NB4 (cell line): Measurements from ENCODE around the gene ADAM12.

ENCODE experiments used
- DNase-seq: peaks from one replicate; pipeline ENCODE4 v3.0.0; 2010; ENCODE audit warnings: low read depth
- H3K4me3 ChIP-seq: one replicate; pipeline ENCODE4 v1.5.1; 2011; ENCODE audit warnings: mild to moderate bottlenecking, low read depth, low read length, moderate library complexity
- CTCF ChIP-seq: IDR thresholded peaks from one replicate; pipeline ENCODE4 v1.5.1; 2012; ENCODE audit warnings: low read depth, low read length
- MYC ChIP-seq: IDR thresholded peaks from 2 replicates; pipeline ENCODE4 v1.6.1; 2011; ENCODE audit warnings: low read depth, low read length
- POLR2A ChIP-seq: IDR thresholded peaks from 2 replicates; pipeline ENCODE4 v1.6.1; 2011; ENCODE audit warnings: mild to moderate bottlenecking; ENCODE audit not compliant: insufficient read length; ENCODE audit errors: extremely low read depth
- TF ChIP-seq, protein P1 (sequence below): IDR thresholded peaks from 2 replicates; pipeline ENCODE4 v1.6.1; 2011; ENCODE audit warnings: low read depth, low read length

ADAM12 gene

GRCh38 chr10:126214021-126214420 lies 174.3 kb downstream of the ADAM12 start:
- H3K4me3 ChIP-seq = no peak overlapping the region
- TF ChIP-seq CTCF (no peak), MYC (no peak), POLR2A (no peak)
- TF ChIP-seq, protein P1, sequence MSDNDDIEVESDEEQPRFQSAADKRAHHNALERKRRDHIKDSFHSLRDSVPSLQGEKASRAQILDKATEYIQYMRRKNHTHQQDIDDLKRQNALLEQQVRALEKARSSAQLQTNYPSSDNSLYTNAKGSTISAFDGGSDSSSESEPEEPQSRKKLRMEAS = no peak
- DNase-seq = no peak

DNA sequence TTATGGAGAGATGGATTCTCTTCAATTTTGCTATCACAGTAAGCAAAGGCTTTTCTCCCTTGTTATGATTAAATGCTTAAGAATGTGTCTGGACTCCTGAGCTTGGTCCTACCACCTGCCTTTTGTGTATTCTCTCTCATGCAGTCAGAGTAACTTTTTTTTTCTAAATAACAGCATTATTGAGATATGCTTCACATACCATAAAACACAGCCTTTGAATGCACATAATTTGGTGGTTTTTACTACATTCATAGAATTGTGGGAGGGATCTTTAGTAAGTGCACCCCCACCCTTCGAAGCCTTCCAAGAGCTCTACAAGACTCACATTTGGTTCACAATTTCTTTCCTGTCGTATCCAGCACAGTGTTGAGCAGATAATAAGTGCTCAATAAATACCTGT lies 175.5 kb downstream of the ADAM12 start:
- no peak for TF ChIP-seq MYC
- TF ChIP-seq POLR2A = no peak
- TF ChIP-seq, protein P1 = no peak
- no peak for TF ChIP-seq CTCF
- no peak overlapping the region for H3K4me3 ChIP-seq
- DNase-seq = no peak

- TF ChIP-seq POLR2A (no peak), CTCF (no peak)
- TF ChIP-seq, protein P1 = no peak
- no peak for DNase-seq
- H3K4me3 ChIP-seq = no peak overlapping the region
Observed at GRCh38 chr10:126210051-126210651, 178.1 kb downstream of the ADAM12 start.

- H3K4me3 ChIP-seq = no peak overlapping the region
- TF ChIP-seq, protein P1 = no peak
- no peak for TF ChIP-seq CTCF
- TF ChIP-seq MYC = no peak
- TF ChIP-seq POLR2A = no peak
- DNase-seq = no peak
Observed at GRCh38 chr10:126209451-126209850, 178.8 kb downstream of the ADAM12 start.

DNA sequence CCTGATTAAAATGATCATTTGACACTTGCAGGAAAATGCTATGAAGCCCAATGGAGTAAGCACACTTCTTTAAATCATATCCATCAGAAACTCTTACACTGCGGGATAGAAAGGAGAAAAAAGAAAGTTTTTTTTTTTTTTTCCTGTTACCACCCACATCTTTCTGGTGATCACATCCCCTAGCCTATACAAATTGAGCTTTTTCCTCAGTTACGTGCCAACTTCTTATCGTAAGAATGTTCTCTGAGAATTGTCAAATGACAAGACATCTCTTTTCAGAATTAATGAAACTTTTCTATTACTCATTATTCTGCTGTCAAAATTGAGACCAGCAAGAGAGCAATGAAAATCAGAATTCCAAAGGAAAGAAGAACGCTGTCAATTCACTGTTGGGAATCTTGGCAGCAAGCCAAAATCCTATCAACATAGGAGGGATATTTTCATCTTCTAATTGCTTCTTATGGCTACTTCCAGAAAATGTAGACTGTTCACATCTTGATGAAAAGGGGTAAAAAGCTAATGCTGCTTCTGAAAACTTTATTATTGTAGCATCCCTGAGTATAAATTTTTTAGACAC lies 179.5 kb downstream of the ADAM12 start:
- no peak overlapping the region for H3K4me3 ChIP-seq
- DNase-seq = no peak
- TF ChIP-seq MYC (no peak), CTCF (no peak), POLR2A (no peak)
- TF ChIP-seq, protein P1 = no peak
